MM.1S (cell line): ENCODE data around the gene DNAAF2.
"Not testable (repeated sequence)": the region's sequence is repeated elsewhere in the genome, so short reads cannot be mapped to it uniquely, and the experiment has no call there.

ENCODE experiments used
- EZH2phosphoT487 ChIP-seq: fragments of 300-600 bp; sonication (generic); IDR thresholded peaks from 2 replicates; pipeline ENCODE4 v1.6.1; 2018; ENCODE audit warnings: antibody characterized with exemption, low read length
- TF ChIP-seq, protein P1 (sequence below): fragments of 300-600 bp; sonication (generic); IDR thresholded peaks from 2 replicates; pipeline ENCODE4 v1.5.1; 2016; ENCODE audit warnings: antibody characterized with exemption, low read length, mixed read lengths

DNA sequence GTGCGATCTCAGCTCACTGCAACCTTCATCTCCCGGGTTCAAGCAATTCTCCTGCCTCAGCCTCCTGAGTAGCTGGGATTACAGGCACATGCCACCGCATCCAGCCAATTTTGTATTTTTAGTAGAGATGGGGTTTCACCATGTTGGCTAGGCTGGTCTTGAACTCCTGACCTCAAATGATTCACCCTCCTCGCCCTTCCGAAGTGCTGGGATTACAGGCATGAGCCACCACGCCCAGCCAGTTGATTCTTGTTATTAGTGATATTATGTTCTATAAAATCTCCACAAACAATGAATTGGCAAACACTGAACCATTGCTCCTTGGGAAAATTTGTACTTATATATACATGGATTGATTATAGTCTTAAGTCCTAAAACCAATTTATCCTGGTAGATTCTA is 22.5 kb upstream of the DNAAF2 start:
- TF ChIP-seq EZH2phosphoT487 = not testable (repeated sequence)
- TF ChIP-seq, protein P1, sequence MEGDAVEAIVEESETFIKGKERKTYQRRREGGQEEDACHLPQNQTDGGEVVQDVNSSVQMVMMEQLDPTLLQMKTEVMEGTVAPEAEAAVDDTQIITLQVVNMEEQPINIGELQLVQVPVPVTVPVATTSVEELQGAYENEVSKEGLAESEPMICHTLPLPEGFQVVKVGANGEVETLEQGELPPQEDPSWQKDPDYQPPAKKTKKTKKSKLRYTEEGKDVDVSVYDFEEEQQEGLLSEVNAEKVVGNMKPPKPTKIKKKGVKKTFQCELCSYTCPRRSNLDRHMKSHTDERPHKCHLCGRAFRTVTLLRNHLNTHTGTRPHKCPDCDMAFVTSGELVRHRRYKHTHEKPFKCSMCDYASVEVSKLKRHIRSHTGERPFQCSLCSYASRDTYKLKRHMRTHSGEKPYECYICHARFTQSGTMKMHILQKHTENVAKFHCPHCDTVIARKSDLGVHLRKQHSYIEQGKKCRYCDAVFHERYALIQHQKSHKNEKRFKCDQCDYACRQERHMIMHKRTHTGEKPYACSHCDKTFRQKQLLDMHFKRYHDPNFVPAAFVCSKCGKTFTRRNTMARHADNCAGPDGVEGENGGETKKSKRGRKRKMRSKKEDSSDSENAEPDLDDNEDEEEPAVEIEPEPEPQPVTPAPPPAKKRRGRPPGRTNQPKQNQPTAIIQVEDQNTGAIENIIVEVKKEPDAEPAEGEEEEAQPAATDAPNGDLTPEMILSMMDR = not testable (repeated sequence)
